Measurements from ENCODE around the gene TNPO3.

The TNPO3 gene

GRCh38 chr7:129054438-129055293 lies at the start of gene TNPO3:
TSS of gene TNPO3 (minus strand) at chr7:129055111. CDS start at chr7:129054770, 341 bp downstream.
- peak; percentile 94 for DNase-seq (ENCODE audit: low spot score)

GRCh38 chr7:129103561-129104324 lies 48.8 kb upstream of the TNPO3 start:
- no peak for DNase-seq (ENCODE audit: low spot score)

- DNase-seq (ENCODE audit: low spot score), result no peak
Observed at GRCh38 chr7:129101746-129102145, 46.8 kb upstream of the TNPO3 start.

- DNase-seq (ENCODE audit: low spot score), result no peak
Observed at GRCh38 chr7:129100827-129101166, 45.9 kb upstream of the TNPO3 start.

- no peak for DNase-seq (ENCODE audit: low spot score)
Observed at GRCh38 chr7:129098409-129099084, 43.6 kb upstream of the TNPO3 start.

- DNase-seq (ENCODE audit: low spot score), result no peak
Observed at GRCh38 chr7:129095258-129095657, 40.3 kb upstream of the TNPO3 start.

GRCh38 chr7:129094501-129094900 lies 39.6 kb upstream of the TNPO3 start:
- no peak for DNase-seq (ENCODE audit: low spot score)

- DNase-seq (ENCODE audit: low spot score), result no peak
Observed at GRCh38 chr7:129093867-129094456, 39.1 kb upstream of the TNPO3 start.

- peak; percentile 90 for DNase-seq (ENCODE audit: low spot score)
Observed at GRCh38 chr7:129091484-129092002, 36.6 kb upstream of the TNPO3 start.

- no peak for DNase-seq (ENCODE audit: low spot score)
Observed at GRCh38 chr7:129090300-129090907, 35.5 kb upstream of the TNPO3 start.

GRCh38 chr7:129089521-129090212 lies 34.8 kb upstream of the TNPO3 start:
- peak; percentile 73 for DNase-seq (ENCODE audit: low spot score)

GRCh38 chr7:129084801-129085551 lies 30.1 kb upstream of the TNPO3 start:
- DNase-seq (ENCODE audit: low spot score), result no peak

GRCh38 chr7:129083525-129083924 lies 28.6 kb upstream of the TNPO3 start:
- DNase-seq (ENCODE audit: low spot score), result no peak

- no peak for DNase-seq (ENCODE audit: low spot score)
Observed at GRCh38 chr7:129078455-129078854, 23.5 kb upstream of the TNPO3 start.

GRCh38 chr7:129076886-129077285 lies 22.0 kb upstream of the TNPO3 start:
- no peak for DNase-seq (ENCODE audit: low spot score)

- DNase-seq (ENCODE audit: low spot score), result no peak
Observed at GRCh38 chr7:129074994-129075393, 20.1 kb upstream of the TNPO3 start.

GRCh38 chr7:129074361-129074871 lies 19.5 kb upstream of the TNPO3 start:
- DNase-seq (ENCODE audit: low spot score), result no peak

GRCh38 chr7:129073738-129074137 lies 18.8 kb upstream of the TNPO3 start:
- DNase-seq (ENCODE audit: low spot score), result no peak

- no peak for DNase-seq (ENCODE audit: low spot score)
Observed at GRCh38 chr7:129073204-129073603, 18.3 kb upstream of the TNPO3 start.

- DNase-seq (ENCODE audit: low spot score), result no peak
Observed at GRCh38 chr7:129072479-129073011, 17.6 kb upstream of the TNPO3 start.

Data from activated CD4-positive, alpha-beta T cell treated with anti-CD3 and anti-CD28 coated beads, Interleukin-2, Interleukin-4, amounts not matched to agents 100 ng/mL and 50 ng/mL, durations not matched to agents 16 hours and 8 hours (primary cell).